T-helper 2 cell treated with Interferon-gamma antibody and Interleukin-4, amounts not matched to agents 5 μg/mL and 100 μg/mL, for 36 hours (primary cell): ENCODE results near the gene RMC1.
A peak's percentile ranks its signal among the peaks of the same experiment; 100 is the strongest.
"Not testable (repeated sequence)": the region's sequence is repeated elsewhere in the genome, so short reads cannot be mapped to it uniquely, and the experiment has no call there.

Source experiments
- DNase-seq: peaks from one replicate; pipeline ENCODE4 v3.0.0; 2021; ENCODE audit warnings: low spot score
- H3K27ac Mint-ChIP-seq: one replicate; pipeline ENCODE4 v1.8.0; 2021; ENCODE audit warnings: mild to moderate bottlenecking, mixed read lengths
- H3K27me3 Mint-ChIP-seq: one replicate; pipeline ENCODE4 v1.8.0; 2021; ENCODE audit warnings: low read depth, mixed read lengths
- H3K36me3 Mint-ChIP-seq: one replicate; pipeline ENCODE4 v1.8.0; 2021; ENCODE audit warnings: low read depth, mixed read lengths
- H3K4me1 Mint-ChIP-seq: one replicate; pipeline ENCODE4 v1.8.0; 2021; ENCODE audit warnings: low read depth, mixed read lengths
- H3K4me3 Mint-ChIP-seq: one replicate; pipeline ENCODE4 v1.8.0; 2022; ENCODE audit warnings: mild to moderate bottlenecking, moderate library complexity, mixed read lengths
- H3K9me3 Mint-ChIP-seq: one replicate; pipeline ENCODE4 v1.8.0; 2021; ENCODE audit warnings: mixed read lengths

RMC1 gene

GRCh38 chr18:23547846-23548245, 44.5 kb downstream of the RMC1 start:
- H3K4me1 Mint-ChIP-seq = peaks cover 5% of the 10 kb centered on the region
- no peak overlapping the region for H3K27ac Mint-ChIP-seq
- H3K4me3 Mint-ChIP-seq = no peak overlapping the region

GRCh38 chr18:23548275-23548674, 45.0 kb downstream of the RMC1 start:
- Mint-ChIP-seq H3K27me3 (no peaks in the 10 kb centered on the region), H3K9me3 (no peaks in the 10 kb centered on the region), H3K4me3 (no peak overlapping the region), H3K4me1 (peaks cover 5% of the 10 kb centered on the region), H3K36me3 (peaks cover 65% of the 10 kb centered on the region), H3K27ac (no peak overlapping the region)
- no peak for DNase-seq

More at GRCh38 chr18:23547846-23548245, 44.5 kb downstream of the RMC1 start:
- Mint-ChIP-seq H3K27me3 (no peaks in the 10 kb centered on the region), H3K36me3 (peaks cover 65% of the 10 kb centered on the region), H3K9me3 (no peaks in the 10 kb centered on the region)
- DNase-seq = no peak

- no peak overlapping the region for H3K4me3 Mint-ChIP-seq
- no peaks in the 10 kb centered on the region for H3K9me3 Mint-ChIP-seq
- no peaks in the 10 kb centered on the region for H3K27me3 Mint-ChIP-seq
- peaks cover 5% of the 10 kb centered on the region for H3K4me1 Mint-ChIP-seq
- peaks cover 60% of the 10 kb centered on the region for H3K36me3 Mint-ChIP-seq
- DNase-seq = no peak
- no peak overlapping the region for H3K27ac Mint-ChIP-seq
Observed at GRCh38 chr18:23548719-23549118, 45.4 kb downstream of the RMC1 start.

DNA sequence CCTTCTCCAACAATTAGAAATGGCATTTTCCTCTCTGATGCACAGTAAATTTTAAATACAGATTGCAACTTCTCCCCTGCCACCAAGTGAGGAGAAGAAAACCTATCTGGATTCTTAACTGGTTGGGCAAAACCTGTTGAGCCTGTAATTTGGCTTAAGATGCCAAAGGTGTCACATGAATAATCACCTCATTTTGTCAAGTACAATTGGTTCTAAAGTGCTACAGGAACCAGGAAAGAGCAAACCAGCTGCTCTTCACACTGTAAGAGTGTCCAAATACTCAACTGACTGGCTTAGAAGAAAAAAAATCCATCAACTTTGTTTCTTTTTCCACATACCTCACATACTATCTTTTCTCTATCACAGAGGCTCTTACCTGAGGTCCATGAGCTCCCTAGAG, 47.6 kb downstream of the RMC1 start:
- Mint-ChIP-seq H3K36me3 (peaks cover 66% of the 10 kb centered on the region), H3K27me3 (no peaks in the 10 kb centered on the region), H3K4me1 (peaks cover 7% of the 10 kb centered on the region), H3K27ac (no peak overlapping the region), H3K4me3 (no peak overlapping the region), H3K9me3 (no peaks in the 10 kb centered on the region)
- DNase-seq = no peak

DNA sequence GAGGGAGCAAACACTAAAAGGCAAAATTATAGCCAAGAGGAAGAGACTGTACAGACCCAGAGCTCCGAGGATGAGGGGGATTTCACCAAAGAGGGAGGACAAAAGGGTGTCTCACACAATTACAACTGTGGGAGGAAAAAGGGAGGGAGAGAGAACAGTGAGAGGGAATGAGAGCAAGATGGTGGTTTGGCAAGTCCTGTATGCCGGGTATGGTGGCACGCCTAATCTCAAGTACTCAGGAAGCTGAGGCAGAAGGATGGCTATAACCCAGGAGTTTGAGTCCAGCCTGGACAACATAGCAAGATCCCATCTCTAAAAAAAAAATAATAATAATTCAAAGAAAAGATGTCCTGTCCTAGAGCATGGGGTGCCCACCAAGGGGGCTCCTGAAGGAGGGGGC, 48.7 kb downstream of the RMC1 start:
- Mint-ChIP-seq H3K9me3 (no peaks in the 10 kb centered on the region), H3K27me3 (no peaks in the 10 kb centered on the region), H3K4me1 (peaks cover 2% of the 10 kb centered on the region), H3K4me3 (no peak overlapping the region), H3K27ac (no peak overlapping the region), H3K36me3 (peaks cover 65% of the 10 kb centered on the region)
- DNase-seq = no peak

DNA sequence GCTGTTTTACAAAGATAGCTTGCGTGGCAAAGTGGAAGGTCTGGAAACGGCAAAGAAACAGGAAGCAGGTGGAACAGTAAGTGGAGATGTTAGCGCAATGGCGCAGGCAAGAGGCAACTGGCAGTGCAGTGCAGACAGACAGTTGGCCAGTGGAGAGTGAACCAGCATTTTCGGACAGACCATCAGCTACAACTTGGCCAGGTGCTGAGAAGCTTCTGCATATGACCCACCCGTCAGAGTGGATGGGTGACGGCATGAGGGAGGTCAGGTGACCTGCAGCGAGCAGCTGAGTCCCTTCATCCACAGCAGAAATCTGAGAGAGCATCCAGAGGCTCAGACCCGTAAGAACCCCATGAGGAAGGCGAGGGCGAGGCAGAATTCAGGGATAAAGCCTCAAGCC, 49.2 kb downstream of the RMC1 start:
- no peaks in the 10 kb centered on the region for H3K27me3 Mint-ChIP-seq
- peaks cover 2% of the 10 kb centered on the region for H3K4me1 Mint-ChIP-seq
- H3K9me3 Mint-ChIP-seq = no peaks in the 10 kb centered on the region
- no peak for DNase-seq
- H3K36me3 Mint-ChIP-seq = peaks cover 65% of the 10 kb centered on the region
- H3K27ac Mint-ChIP-seq = no peak overlapping the region
- no peak overlapping the region for H3K4me3 Mint-ChIP-seq

DNA sequence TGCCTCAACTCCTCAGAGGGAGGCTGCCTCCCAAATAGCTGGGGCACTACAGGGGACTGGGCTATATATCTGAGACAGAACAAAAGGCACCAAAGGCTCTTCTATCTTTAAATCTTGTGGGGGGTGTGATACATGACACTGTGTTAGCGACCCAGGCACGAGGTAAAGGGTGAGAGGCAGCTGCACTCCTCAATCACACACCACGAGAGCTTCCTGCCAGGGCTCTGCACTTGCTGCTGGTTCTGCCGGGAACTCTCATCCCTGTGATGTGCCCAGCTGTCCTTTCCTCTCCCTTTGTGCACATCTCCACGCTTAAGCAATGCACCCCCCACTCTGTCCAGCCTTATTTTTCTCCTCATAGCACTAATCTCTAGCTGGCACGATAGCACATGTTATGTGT, 50.6 kb downstream of the RMC1 start:
- Mint-ChIP-seq H3K4me3 (no peak overlapping the region), H3K27ac (no peak overlapping the region), H3K9me3 (no peaks in the 10 kb centered on the region), H3K4me1 (peaks cover 2% of the 10 kb centered on the region), H3K27me3 (no peaks in the 10 kb centered on the region), H3K36me3 (peaks cover 69% of the 10 kb centered on the region)
- no peak for DNase-seq

- peaks cover 2% of the 10 kb centered on the region for H3K4me1 Mint-ChIP-seq
- H3K4me3 Mint-ChIP-seq = no peak overlapping the region
- no peaks in the 10 kb centered on the region for H3K9me3 Mint-ChIP-seq
- H3K27ac Mint-ChIP-seq = no peak overlapping the region
- DNase-seq = no peak
- peaks cover 66% of the 10 kb centered on the region for H3K36me3 Mint-ChIP-seq
- no peaks in the 10 kb centered on the region for H3K27me3 Mint-ChIP-seq
Observed at GRCh38 chr18:23556145-23556780, 53.0 kb downstream of the RMC1 start.

- not testable (repeated sequence) for H3K4me3 Mint-ChIP-seq, DNase-seq, H3K27me3 Mint-ChIP-seq, H3K9me3 Mint-ChIP-seq, H3K4me1 Mint-ChIP-seq, H3K27ac Mint-ChIP-seq
- peaks cover 64% of the 10 kb centered on the region for H3K36me3 Mint-ChIP-seq
Observed at GRCh38 chr18:23557511-23557910, 54.2 kb downstream of the RMC1 start.

GRCh38 chr18:23560186-23560585, 56.9 kb downstream of the RMC1 start:
- H3K4me3 Mint-ChIP-seq = no peak overlapping the region
- peaks cover 8% of the 10 kb centered on the region for H3K4me1 Mint-ChIP-seq
- DNase-seq = no peak
- H3K9me3 Mint-ChIP-seq = no peaks in the 10 kb centered on the region
- peaks cover 55% of the 10 kb centered on the region for H3K36me3 Mint-ChIP-seq
- no peaks in the 10 kb centered on the region for H3K27me3 Mint-ChIP-seq
- H3K27ac Mint-ChIP-seq = no peak overlapping the region

- Mint-ChIP-seq H3K9me3 (no peaks in the 10 kb centered on the region), H3K4me3 (no peak overlapping the region), H3K27me3 (no peaks in the 10 kb centered on the region), H3K4me1 (peaks cover 8% of the 10 kb centered on the region), H3K36me3 (peaks cover 56% of the 10 kb centered on the region), H3K27ac (peak overlapping the region; percentile 31)
- DNase-seq = peak; percentile 37
Observed at GRCh38 chr18:23563377-23564043, 60.2 kb downstream of the RMC1 start.

DNA sequence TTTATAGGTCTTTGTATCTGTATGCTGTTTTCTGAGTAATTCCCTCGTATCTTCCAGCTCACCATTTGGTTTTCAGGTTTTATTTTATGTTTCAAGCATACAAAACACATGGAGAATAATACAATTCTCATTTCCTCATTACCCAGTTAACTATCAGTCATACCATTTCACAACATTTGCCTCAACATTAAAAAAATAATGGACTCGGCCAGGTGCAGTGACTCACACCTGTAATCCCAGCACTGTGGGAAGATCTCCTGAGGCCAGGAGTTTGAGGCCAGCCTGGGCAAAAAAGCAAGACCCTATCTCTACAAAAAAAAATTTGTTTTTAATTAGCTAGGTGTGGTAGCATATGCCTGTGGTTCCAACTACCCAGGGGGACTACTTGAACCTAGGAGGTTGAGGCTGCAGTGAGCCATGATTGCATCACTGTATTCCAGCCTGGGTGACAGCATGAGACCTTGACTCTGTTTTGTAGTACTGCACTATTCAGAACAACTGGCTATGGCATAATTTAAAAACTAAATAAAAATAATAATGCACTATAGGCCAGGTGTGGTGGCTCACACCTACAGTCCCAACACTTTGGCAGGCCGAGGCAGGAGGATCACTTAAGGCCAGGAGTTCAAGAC, 62.7 kb downstream of the RMC1 start:
- Mint-ChIP-seq H3K9me3 (no peaks in the 10 kb centered on the region), H3K4me3 (no peak overlapping the region), H3K36me3 (peaks cover 62% of the 10 kb centered on the region), H3K4me1 (peaks cover 12% of the 10 kb centered on the region), H3K27me3 (no peaks in the 10 kb centered on the region), H3K27ac (no peak overlapping the region)
- DNase-seq = no peak

DNA sequence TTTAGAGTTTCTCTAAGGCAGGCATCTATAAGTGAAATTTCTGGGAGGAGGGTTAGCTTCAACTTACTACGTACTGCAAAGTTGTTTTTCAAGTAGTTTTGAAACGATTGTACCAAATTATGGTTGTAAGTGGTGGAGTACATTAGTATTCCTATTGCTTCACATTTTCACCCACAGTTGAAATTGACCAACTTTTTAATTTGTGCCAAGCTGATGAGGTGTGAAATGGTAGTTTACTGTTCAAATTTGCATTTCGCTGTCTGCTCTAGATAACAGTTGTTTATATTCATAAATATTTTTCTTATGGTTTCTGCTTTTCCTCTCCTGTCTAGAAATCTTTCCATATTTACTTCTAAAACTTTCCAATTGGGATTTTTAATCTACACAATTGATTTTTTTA, 64.4 kb downstream of the RMC1 start:
- no peak for DNase-seq
- H3K36me3 Mint-ChIP-seq = peaks cover 55% of the 10 kb centered on the region
- no peaks in the 10 kb centered on the region for H3K27me3 Mint-ChIP-seq
- H3K4me1 Mint-ChIP-seq = peaks cover 14% of the 10 kb centered on the region
- H3K4me3 Mint-ChIP-seq = no peak overlapping the region
- H3K9me3 Mint-ChIP-seq = no peaks in the 10 kb centered on the region
- H3K27ac Mint-ChIP-seq = no peak overlapping the region

DNA sequence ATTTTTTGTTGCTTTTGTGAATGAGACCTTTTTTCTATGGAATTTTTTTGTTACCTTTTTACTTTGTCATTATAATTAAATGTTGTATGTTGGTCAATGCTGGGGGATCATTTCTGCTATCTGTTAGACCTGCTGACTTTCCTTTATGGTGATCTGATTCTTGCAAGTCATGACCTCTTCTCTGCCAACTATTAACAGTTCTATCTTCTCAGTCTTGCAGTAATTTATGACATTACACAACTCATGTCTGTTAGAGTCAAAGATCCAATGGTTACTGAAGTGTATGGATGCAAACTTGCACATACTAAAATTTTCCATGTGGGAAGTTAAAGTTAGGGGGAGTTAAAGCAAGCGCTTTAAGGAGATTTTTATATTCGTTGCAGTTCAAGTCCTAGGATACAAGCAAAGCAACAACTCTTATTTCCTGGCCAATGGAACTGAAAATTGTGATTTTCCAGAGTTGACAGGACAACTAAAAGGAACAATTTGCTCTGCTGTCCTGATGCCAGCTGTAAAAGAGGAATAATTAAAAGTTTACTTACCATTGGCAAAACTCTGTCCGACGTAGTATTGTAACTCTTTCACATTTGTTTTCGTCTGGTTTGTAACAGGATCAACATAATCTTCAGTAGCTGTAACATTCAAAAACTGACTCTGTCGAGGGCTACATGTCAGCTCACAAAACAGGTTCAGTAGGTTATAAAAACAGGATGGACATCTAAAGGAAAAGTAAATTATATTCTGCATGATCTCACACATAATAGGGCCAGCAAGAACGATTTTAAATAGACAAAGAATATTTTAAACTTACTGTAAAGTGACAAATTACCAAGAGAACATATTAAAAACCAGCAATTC, 65.2 kb downstream of the RMC1 start:
- no peaks in the 10 kb centered on the region for H3K27me3 Mint-ChIP-seq
- no peak overlapping the region for H3K27ac Mint-ChIP-seq
- no peaks in the 10 kb centered on the region for H3K9me3 Mint-ChIP-seq
- DNase-seq = no peak
- peaks cover 56% of the 10 kb centered on the region for H3K36me3 Mint-ChIP-seq
- H3K4me3 Mint-ChIP-seq = no peak overlapping the region
- peaks cover 18% of the 10 kb centered on the region for H3K4me1 Mint-ChIP-seq
